ENCODE measurements around the gene CCT6A.
A peak's percentile ranks its signal among the peaks of the same experiment; 100 is the strongest.

The CCT6A gene

GRCh38 chr7:56051053-56051338 lies 569 bp upstream of the CCT6A start:
- peak overlapping the region; percentile 88 for H3K27ac ChIP-seq (ENCODE audit: low read depth, low read length)
- no peaks in the 10 kb centered on the region for H3K9me3 ChIP-seq (ENCODE audit: insufficient read depth, low read depth, low read length)
- peak overlapping the region; percentile 89 for H4K12ac ChIP-seq (ENCODE audit: low read depth, low read length)
- H3K9ac ChIP-seq (ENCODE audit: low read length) = peak overlapping the region; percentile 96
- H2BK120ac ChIP-seq (ENCODE audit: insufficient read depth, low read length, poor library complexity) = peak overlapping the region; percentile 52
- peak overlapping the region; percentile 72 for H3K18ac ChIP-seq (ENCODE audit: low read length)
- peaks cover 11% of the 10 kb centered on the region for H3K79me1 ChIP-seq (ENCODE audit: low read length)
- peaks cover 23% of the 10 kb centered on the region for H3K79me2 ChIP-seq (ENCODE audit: control insufficient read depth, insufficient read depth, low read length, poor library complexity)
- peak overlapping the region; percentile 88 for H2BK5ac ChIP-seq (ENCODE audit: low read depth, low read length, poor library complexity)
- no peak overlapping the region for H2BK12ac ChIP-seq (ENCODE audit: low read length)
- H2AFZ ChIP-seq (ENCODE audit: insufficient read depth, low read length, poor library complexity) = peak overlapping the region; percentile 84
- peak overlapping the region; percentile 97 for H4K8ac ChIP-seq (ENCODE audit: low read depth, low read length)
- H3K14ac ChIP-seq (ENCODE audit: low read length) = peak overlapping the region; percentile 76
- peak overlapping the region; percentile 86 for H2AK5ac ChIP-seq (ENCODE audit: low read length)
- DNase-seq = peak in 1 of 2 donors; percentile 46
- H3K4me3 ChIP-seq (ENCODE audit: low read depth, low read length) = peak overlapping the region; percentile 84
- no peak overlapping the region for H3K23ac ChIP-seq (ENCODE audit: low read length)
- peak overlapping the region; percentile 94 for H4K91ac ChIP-seq (ENCODE audit: low read depth, low read length)
- H3K36me3 ChIP-seq (ENCODE audit: control insufficient read depth in 1 of 2, insufficient read depth in 2 of 2, low read length in 2 of 2) = peaks cover 7 to 11% of the 10 kb centered on the region in 2 experiments
- WGBS (ENCODE audit: extremely low coverage, insufficient coverage, insufficient read length) = no CpG with 5 or more reads among the region's 9 CpGs
- H3K4me1 ChIP-seq (ENCODE audit: control insufficient read depth in 1 of 2, insufficient read depth in 2 of 2, low read length in 2 of 2) = peaks cover 7 to 8% of the 10 kb centered on the region in 2 experiments
- no peaks in the 10 kb centered on the region for H3K27me3 ChIP-seq (ENCODE audit: insufficient read depth, low read length)
- peak overlapping the region; percentile 67 for H3K4me2 ChIP-seq (ENCODE audit: low read length)
- peak overlapping the region; percentile 71 for H3K4ac ChIP-seq (ENCODE audit: low read depth, low read length)

GRCh38 chr7:56053379-56053778 lies 1.8 kb downstream of the CCT6A start:
- no peak overlapping the region for H3K14ac ChIP-seq (ENCODE audit: low read length)
- no peak overlapping the region for H3K4me2 ChIP-seq (ENCODE audit: low read length)
- no peak overlapping the region for H3K27ac ChIP-seq (ENCODE audit: low read depth, low read length)
- peak overlapping the region; percentile 26 for H4K12ac ChIP-seq (ENCODE audit: low read depth, low read length)
- no peak overlapping the region for H2AK5ac ChIP-seq (ENCODE audit: low read length)
- no peaks in the 10 kb centered on the region for H3K9me3 ChIP-seq (ENCODE audit: insufficient read depth, low read depth, low read length)
- H2AFZ ChIP-seq (ENCODE audit: insufficient read depth, low read length, poor library complexity) = no peak overlapping the region
- peaks cover 7 to 8% of the 10 kb centered on the region in 2 experiments for H3K4me1 ChIP-seq (ENCODE audit: control insufficient read depth in 1 of 2, insufficient read depth in 2 of 2, low read length in 2 of 2)
- H3K9ac ChIP-seq (ENCODE audit: low read length) = peak overlapping the region; percentile 48
- no peak overlapping the region for H2BK12ac ChIP-seq (ENCODE audit: low read length)
- H3K27me3 ChIP-seq (ENCODE audit: insufficient read depth, low read length) = no peaks in the 10 kb centered on the region
- no peak overlapping the region for H3K23ac ChIP-seq (ENCODE audit: low read length)
- H3K4me3 ChIP-seq (ENCODE audit: low read depth, low read length) = no peak overlapping the region
- peaks cover 11% of the 10 kb centered on the region for H3K79me1 ChIP-seq (ENCODE audit: low read length)
- H4K91ac ChIP-seq (ENCODE audit: low read depth, low read length) = no peak overlapping the region
- no peak for DNase-seq
- H3K4ac ChIP-seq (ENCODE audit: low read depth, low read length) = peak overlapping the region; percentile 81
- H3K18ac ChIP-seq (ENCODE audit: low read length) = no peak overlapping the region
- H3K36me3 ChIP-seq (ENCODE audit: control insufficient read depth in 1 of 2, insufficient read depth in 2 of 2, low read length in 2 of 2) = peaks cover 19 to 28% of the 10 kb centered on the region in 2 experiments
- WGBS (ENCODE audit: extremely low coverage, insufficient coverage, insufficient read length) = no CpG with 5 or more reads among the region's 9 CpGs
- H3K79me2 ChIP-seq (ENCODE audit: control insufficient read depth, insufficient read depth, low read length, poor library complexity) = peaks cover 23% of the 10 kb centered on the region
- H4K8ac ChIP-seq (ENCODE audit: low read depth, low read length) = peak overlapping the region; percentile 7
- H2BK5ac ChIP-seq (ENCODE audit: low read depth, low read length, poor library complexity) = no peak overlapping the region
- no peak overlapping the region for H2BK120ac ChIP-seq (ENCODE audit: insufficient read depth, low read length, poor library complexity)

GRCh38 chr7:56053993-56054392 lies 2.4 kb downstream of the CCT6A start:
- peaks cover 7 to 8% of the 10 kb centered on the region in 2 experiments for H3K4me1 ChIP-seq (ENCODE audit: control insufficient read depth in 1 of 2, insufficient read depth in 2 of 2, low read length in 2 of 2)
- H3K79me2 ChIP-seq (ENCODE audit: control insufficient read depth, insufficient read depth, low read length, poor library complexity) = peaks cover 23% of the 10 kb centered on the region
- no peaks in the 10 kb centered on the region for H3K9me3 ChIP-seq (ENCODE audit: insufficient read depth, low read depth, low read length)
- H3K27me3 ChIP-seq (ENCODE audit: insufficient read depth, low read length) = no peaks in the 10 kb centered on the region
- no peak overlapping the region for H3K9ac ChIP-seq (ENCODE audit: low read length)
- H3K18ac ChIP-seq (ENCODE audit: low read length) = no peak overlapping the region
- H4K8ac ChIP-seq (ENCODE audit: low read depth, low read length) = no peak overlapping the region
- H2BK12ac ChIP-seq (ENCODE audit: low read length) = no peak overlapping the region
- DNase-seq = no peak
- WGBS (ENCODE audit: extremely low coverage, insufficient coverage, insufficient read length) = no CpG with 5 or more reads among the region's 2 CpGs
- no peak overlapping the region for H2AK5ac ChIP-seq (ENCODE audit: low read length)
- no peak overlapping the region for H3K14ac ChIP-seq (ENCODE audit: low read length)
- no peak overlapping the region for H2BK120ac ChIP-seq (ENCODE audit: insufficient read depth, low read length, poor library complexity)
- no peak overlapping the region for H3K4ac ChIP-seq (ENCODE audit: low read depth, low read length)
- no peak overlapping the region for H4K91ac ChIP-seq (ENCODE audit: low read depth, low read length)
- H4K12ac ChIP-seq (ENCODE audit: low read depth, low read length) = no peak overlapping the region
- H2AFZ ChIP-seq (ENCODE audit: insufficient read depth, low read length, poor library complexity) = no peak overlapping the region
- H3K36me3 ChIP-seq (ENCODE audit: control insufficient read depth in 1 of 2, insufficient read depth in 2 of 2, low read length in 2 of 2) = peaks cover 21 to 30% of the 10 kb centered on the region in 2 experiments
- H3K4me2 ChIP-seq (ENCODE audit: low read length) = no peak overlapping the region
- no peak overlapping the region for H3K4me3 ChIP-seq (ENCODE audit: low read depth, low read length)
- no peak overlapping the region for H2BK5ac ChIP-seq (ENCODE audit: low read depth, low read length, poor library complexity)
- H3K23ac ChIP-seq (ENCODE audit: low read length) = no peak overlapping the region
- H3K79me1 ChIP-seq (ENCODE audit: low read length) = peaks cover 11% of the 10 kb centered on the region
- H3K27ac ChIP-seq (ENCODE audit: low read depth, low read length) = no peak overlapping the region

- no peak overlapping the region for H2AK5ac ChIP-seq (ENCODE audit: low read length)
- no peak overlapping the region for H2BK12ac ChIP-seq (ENCODE audit: low read length)
- H2BK120ac ChIP-seq (ENCODE audit: insufficient read depth, low read length, poor library complexity) = no peak overlapping the region
- no CpG with 5 or more reads among the region's 2 CpGs for WGBS (ENCODE audit: extremely low coverage, insufficient coverage, insufficient read length)
- H4K8ac ChIP-seq (ENCODE audit: low read depth, low read length) = no peak overlapping the region
- H3K79me2 ChIP-seq (ENCODE audit: control insufficient read depth, insufficient read depth, low read length, poor library complexity) = no peaks in the 10 kb centered on the region
- no peak overlapping the region for H3K4ac ChIP-seq (ENCODE audit: low read depth, low read length)
- no peak overlapping the region for H3K27ac ChIP-seq (ENCODE audit: low read depth, low read length)
- no peaks in the 10 kb centered on the region for H3K27me3 ChIP-seq (ENCODE audit: insufficient read depth, low read length)
- H4K91ac ChIP-seq (ENCODE audit: low read depth, low read length) = no peak overlapping the region
- H3K4me3 ChIP-seq (ENCODE audit: low read depth, low read length) = no peak overlapping the region
- peak in 1 of 2 donors; percentile 10 for DNase-seq
- peaks cover 14 to 28% of the 10 kb centered on the region in 2 experiments for H3K36me3 ChIP-seq (ENCODE audit: control insufficient read depth in 1 of 2, insufficient read depth in 2 of 2, low read length in 2 of 2)
- no peak overlapping the region for H3K14ac ChIP-seq (ENCODE audit: low read length)
- no peak overlapping the region for H2BK5ac ChIP-seq (ENCODE audit: low read depth, low read length, poor library complexity)
- H3K4me2 ChIP-seq (ENCODE audit: low read length) = no peak overlapping the region
- no peak overlapping the region for H3K18ac ChIP-seq (ENCODE audit: low read length)
- no peaks in the 10 kb centered on the region for H3K9me3 ChIP-seq (ENCODE audit: insufficient read depth, low read depth, low read length)
- peaks cover 4% of the 10 kb centered on the region for H3K79me1 ChIP-seq (ENCODE audit: low read length)
- H4K12ac ChIP-seq (ENCODE audit: low read depth, low read length) = no peak overlapping the region
- no peak overlapping the region for H2AFZ ChIP-seq (ENCODE audit: insufficient read depth, low read length, poor library complexity)
- H3K9ac ChIP-seq (ENCODE audit: low read length) = no peak overlapping the region
- H3K4me1 ChIP-seq (ENCODE audit: control insufficient read depth in 1 of 2, insufficient read depth in 2 of 2, low read length in 2 of 2) = peaks cover 0 to 2% of the 10 kb centered on the region in 2 experiments
- no peak overlapping the region for H3K23ac ChIP-seq (ENCODE audit: low read length)
Observed at GRCh38 chr7:56062382-56062781, 10.8 kb downstream of the CCT6A start.
